ENCODE measurements around the gene SYMPK. TPM values are rescaled to one million over a fixed set of nuclear protein-coding genes. Genes with fewer than 3 reads are reported as not detected.

SYMPK gene
- total RNA-seq, 2 experiments from 2014 or later, result 84.4 to 118 TPM

DNA sequence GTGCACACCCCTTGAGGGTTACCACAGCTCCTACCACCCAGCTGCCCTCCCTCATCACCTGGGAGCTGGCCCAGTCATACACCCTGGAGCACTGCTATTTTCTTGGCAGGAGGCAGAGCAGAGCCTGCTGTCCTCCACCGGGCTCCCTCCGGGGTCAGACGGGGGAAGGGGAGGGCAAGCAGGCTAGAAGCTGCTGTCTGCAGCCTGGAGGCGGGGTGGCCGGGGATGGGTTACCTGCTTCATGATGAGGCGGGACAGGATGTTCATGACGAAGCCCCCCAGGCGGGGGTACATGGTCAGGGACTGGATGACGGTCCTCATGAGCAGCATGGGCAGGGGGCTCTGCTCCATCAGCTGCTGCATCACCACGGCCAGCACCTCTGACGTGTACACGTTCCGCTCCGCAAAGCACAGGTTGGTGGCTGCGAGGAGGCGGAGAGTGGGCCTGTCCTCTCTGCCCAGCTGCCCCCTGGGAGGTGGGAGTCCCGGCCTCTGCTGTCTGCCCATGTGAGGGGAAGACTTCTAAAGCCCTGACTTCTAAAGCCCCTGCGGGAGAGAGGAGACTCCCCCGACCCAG, 45.1 kb downstream of the SYMPK start:
- CTCF ChIA-PET (ENCODE audit: unreplicated experiment), result interaction anchor here (1.1 kb wide), 1 partner anchor 43 kb away, joined by 3 read pairs; no protein-coding TSS in a partner anchor
- TF ChIP-seq EZH2phosphoT487 (IDR thresholded peaks at IDR 0.05; ENCODE audit: borderline replicate concordance, low read depth, low read length) (no peak), CTCF (conservative IDR thresholded peaks at IDR 0.05; ENCODE audit: low read length) (no peak)
- H3K4me1 ChIP-seq (ENCODE audit: insufficient read depth, low read length, poor library complexity, severe bottlenecking), result peaks cover 5% of the 10 kb centered on the region
- no peaks in the 10 kb centered on the region for H3K79me2 ChIP-seq (ENCODE audit: insufficient read depth, low read depth, low read length)
- no peaks in the 10 kb centered on the region for H4K20me1 ChIP-seq (ENCODE audit: insufficient read depth, low read length)
- peaks cover 51% of the 10 kb centered on the region for H3K36me3 ChIP-seq (ENCODE audit: insufficient read depth, low read length)
- no peak overlapping the region for H3K4me2 ChIP-seq (ENCODE audit: low read length)
- no peak overlapping the region for H3K27ac ChIP-seq (ENCODE audit: low read depth, low read length, poor library complexity, severe bottlenecking)
- H3K9me2 ChIP-seq (ENCODE audit: insufficient read depth, low read length), result no peaks in the 10 kb centered on the region
- no peaks in the 10 kb centered on the region for H3K9me3 ChIP-seq (ENCODE audit: low read length)
- POLR2A ChIA-PET, result no interaction called here
- intact Hi-C loops (cut with micrococcal nuclease; ENCODE audit: unreplicated experiment), result loop anchor here (1.0 kb wide), 1 partner anchor 65 kb away; no protein-coding TSS in a partner anchor
- no TSS peak for BruUV-seq (replicated peaks)
- no peak for DNase-seq (ENCODE audit: low spot score)
- no peak overlapping the region for H3K4me3 ChIP-seq (ENCODE audit: low read depth, low read length, poor library complexity, severe bottlenecking)
- no peak overlapping the region for H2AFZ ChIP-seq (ENCODE audit: low read length)

GRCh38 chr19:45817010-45817724, 45.8 kb downstream of the SYMPK start:
- peak; percentile 96 for DNase-seq (ENCODE audit: low spot score)
- no peak for TF ChIP-seq EZH2phosphoT487 (IDR thresholded peaks at IDR 0.05; ENCODE audit: borderline replicate concordance, low read depth, low read length)
- peak; percentile 97 for TF ChIP-seq CTCF (conservative IDR thresholded peaks at IDR 0.05; ENCODE audit: low read length)
- ChIA-PET POLR2A (no interaction called here), CTCF (ENCODE audit: unreplicated experiment) (interaction anchor here (0.5 to 1.1 kb wide), 2 partner anchors 44 to 68 kb away, joined by 3 read pairs; no protein-coding TSS in a partner anchor)
- Histone ChIP-seq H3K36me3 (ENCODE audit: insufficient read depth, low read length) (peaks cover 45% of the 10 kb centered on the region), H3K79me2 (ENCODE audit: insufficient read depth, low read depth, low read length) (no peaks in the 10 kb centered on the region), H3K9me3 (ENCODE audit: low read length) (no peaks in the 10 kb centered on the region), H3K9me2 (ENCODE audit: insufficient read depth, low read length) (no peaks in the 10 kb centered on the region), H3K27ac (ENCODE audit: low read depth, low read length, poor library complexity, severe bottlenecking) (no peak overlapping the region), H3K4me3 (ENCODE audit: low read depth, low read length, poor library complexity, severe bottlenecking) (no peak overlapping the region), H4K20me1 (ENCODE audit: insufficient read depth, low read length) (no peaks in the 10 kb centered on the region), H3K4me2 (ENCODE audit: low read length) (no peak overlapping the region), H3K4me1 (ENCODE audit: insufficient read depth, low read length, poor library complexity, severe bottlenecking) (peaks cover 5% of the 10 kb centered on the region), H2AFZ (ENCODE audit: low read length) (no peak overlapping the region)
- intact Hi-C loops (cut with micrococcal nuclease; ENCODE audit: unreplicated experiment), result loop anchor here (1.0 kb wide), 1 partner anchor 66 kb away; no protein-coding TSS in a partner anchor
- BruUV-seq (replicated peaks), result no TSS peak

Data from OCI-LY7 (cell line).